ENCODE data around the gene GEMIN4.

GEMIN4 gene

DNA sequence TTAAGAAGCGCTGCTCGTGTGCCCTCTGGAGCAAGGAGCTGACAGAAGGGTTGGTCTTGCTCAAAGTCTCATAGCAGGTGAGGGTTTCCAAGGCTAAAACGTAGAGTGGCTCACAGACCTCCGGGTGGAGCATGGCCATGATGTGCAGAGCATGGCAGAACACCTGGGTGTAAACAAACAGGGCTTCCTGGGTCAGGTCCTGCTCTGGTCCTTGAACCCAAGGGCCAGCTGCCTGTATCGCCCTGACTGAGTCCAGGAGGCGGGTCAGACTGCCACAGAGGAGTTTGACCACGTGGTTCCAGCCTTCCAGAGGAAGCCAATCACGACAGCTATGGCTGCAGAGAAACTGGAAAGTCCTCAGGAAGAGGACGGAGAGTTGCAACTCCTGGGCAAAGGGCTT is 7.1 kb downstream of the GEMIN4 start:
- TF ChIP-seq CTCF (IDR thresholded peaks at IDR 0.05; ENCODE audit: low read depth, low read length) = no peak
- no peak for DNase-seq (ENCODE audit: extremely low read depth, low read depth)

DNA sequence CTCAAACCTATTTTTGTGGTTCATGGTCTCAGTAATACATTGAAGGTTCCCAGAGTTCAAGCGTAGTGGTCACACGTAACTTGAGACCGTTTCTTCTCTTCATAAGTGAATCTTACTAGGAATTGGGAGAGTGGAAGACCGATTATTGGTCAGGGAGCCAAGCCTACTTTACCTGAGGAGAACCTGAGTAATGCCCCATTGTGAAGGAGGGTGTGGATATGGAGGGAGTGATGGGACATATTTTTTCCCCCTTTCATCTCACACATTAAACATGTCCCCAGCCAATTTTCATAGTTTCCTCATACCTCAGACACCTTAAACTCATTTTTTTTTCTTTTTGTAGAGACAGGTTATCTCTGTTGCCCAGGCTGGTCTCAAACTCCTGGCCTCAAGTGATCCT is 8.9 kb downstream of the GEMIN4 start:
- TF ChIP-seq CTCF (IDR thresholded peaks at IDR 0.05; ENCODE audit: low read depth, low read length) = no peak
- no peak for DNase-seq (ENCODE audit: extremely low read depth, low read depth)

- TF ChIP-seq CTCF (IDR thresholded peaks at IDR 0.05; ENCODE audit: low read depth, low read length) = no peak
- DNase-seq (ENCODE audit: extremely low read depth, low read depth) = no peak
Observed at GRCh38 chr17:742147-742793, 9.8 kb downstream of the GEMIN4 start.

DNA sequence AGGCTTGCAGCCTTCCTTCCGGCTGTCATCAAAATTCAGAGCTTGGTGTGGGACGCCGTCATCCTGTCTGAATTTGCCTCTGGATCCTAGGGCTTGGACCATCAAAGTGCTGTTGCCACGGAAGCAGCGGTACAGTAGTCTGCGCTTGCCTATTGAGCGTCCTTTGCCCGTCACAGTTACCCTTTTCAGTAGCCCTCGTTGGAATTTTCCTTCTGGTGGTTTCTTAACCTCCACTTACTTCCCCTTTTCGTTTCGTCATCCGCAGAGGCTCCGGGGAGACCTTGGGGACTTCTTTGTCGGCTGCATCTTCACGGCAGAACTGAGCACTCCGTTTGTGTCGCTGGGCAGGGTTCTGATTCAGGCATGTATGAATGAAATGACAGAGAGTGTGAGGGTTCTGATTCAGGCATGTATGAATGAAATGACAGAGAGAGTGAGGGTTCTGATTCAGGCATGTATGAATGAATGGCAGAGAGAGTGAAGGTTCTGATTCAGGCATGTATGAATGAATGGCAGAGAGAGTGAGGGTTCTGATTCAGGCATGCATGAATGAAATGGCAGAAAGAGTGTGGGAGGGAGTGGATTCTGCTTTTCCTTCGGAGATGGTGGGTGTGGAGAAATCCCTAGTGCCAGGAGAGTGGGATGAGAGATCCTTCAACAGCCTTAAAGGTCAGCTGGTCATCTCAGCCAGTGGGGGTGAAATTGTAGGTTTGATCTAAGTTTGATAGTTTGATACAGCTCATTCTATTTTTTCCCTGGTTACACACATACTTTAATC is 11.6 kb downstream of the GEMIN4 start:
- no peak for TF ChIP-seq CTCF (IDR thresholded peaks at IDR 0.05; ENCODE audit: low read depth, low read length)
- DNase-seq (ENCODE audit: extremely low read depth, low read depth) = no peak

DNA sequence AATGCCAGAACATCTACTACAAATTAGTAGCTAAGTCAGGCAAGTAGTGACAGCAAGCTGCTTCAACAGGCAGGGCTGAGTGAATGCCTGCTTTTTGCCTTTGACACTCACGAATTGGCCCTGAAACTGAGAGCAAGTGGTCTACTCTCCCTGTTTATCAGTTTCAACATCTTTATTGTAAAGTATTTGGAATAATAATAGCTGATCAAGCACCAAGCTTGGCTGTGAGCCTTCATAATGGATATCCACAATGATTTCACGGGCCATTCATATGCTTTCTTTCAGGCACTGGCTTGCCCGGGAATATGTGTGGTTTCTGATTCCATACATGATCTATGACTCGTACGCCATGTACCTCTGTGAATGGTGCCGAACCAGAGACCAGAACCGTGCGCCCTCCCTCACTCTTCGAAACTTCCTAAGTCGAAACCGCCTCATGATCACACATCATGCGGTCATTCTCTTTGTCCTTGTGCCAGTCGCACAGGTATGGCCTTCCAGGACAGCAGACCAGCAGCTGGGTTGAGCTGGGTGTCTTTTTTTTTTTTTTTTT is 14.4 kb downstream of the GEMIN4 start:
- no peak for TF ChIP-seq CTCF (IDR thresholded peaks at IDR 0.05; ENCODE audit: low read depth, low read length)
- DNase-seq (ENCODE audit: extremely low read depth, low read depth) = no peak

DNA sequence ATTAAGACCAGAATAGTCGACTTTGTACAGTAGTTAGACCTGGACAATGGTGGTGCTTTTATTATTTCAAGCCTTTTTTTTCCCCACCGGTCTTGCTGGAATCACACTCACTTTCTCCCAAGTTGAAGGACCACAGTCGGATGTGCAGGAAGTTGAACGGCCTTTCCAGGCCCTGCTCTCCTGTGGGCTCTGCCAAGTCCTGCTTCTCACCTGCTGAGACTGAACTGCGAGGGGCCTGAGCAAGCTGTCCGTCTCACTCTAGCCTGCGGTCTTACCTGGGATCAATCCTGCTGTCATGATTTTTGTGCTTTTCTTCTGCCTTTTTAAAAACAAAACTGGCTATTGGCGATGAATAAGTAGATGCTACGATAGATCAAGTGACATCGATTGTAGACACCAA is 18.3 kb downstream of the GEMIN4 start:
- TF ChIP-seq CTCF (IDR thresholded peaks at IDR 0.05; ENCODE audit: low read depth, low read length) = no peak
- DNase-seq (ENCODE audit: extremely low read depth, low read depth) = no peak

All from AG09319 (cell line).